Mesenchymal stem cell (in vitro differentiated cells and primary cell): ENCODE measurements around the gene SUSD3.

Source experiments
- DNase-seq: peaks from one replicate; pipeline ENCODE4 v3.0.0-alpha.2; 2013
- H2AFZ ChIP-seq: one replicate; pipeline ENCODE4 v1.6.1; 2013; ENCODE audit warnings: low read depth, mild to moderate bottlenecking, control low read depth, inconsistent platforms, low read length, moderate library complexity
- H2AK5ac ChIP-seq: 2 replicates; pipeline ENCODE4 v1.6.1; 2013; ENCODE audit warnings: low read length, moderate library complexity, mild to moderate bottlenecking, inconsistent platforms; ENCODE audit not compliant: severe bottlenecking
- H2BK120ac ChIP-seq: one replicate; pipeline ENCODE4 v1.6.1; 2013; ENCODE audit warnings: low read depth, mild to moderate bottlenecking, inconsistent platforms, low read length, moderate library complexity
- H2BK12ac ChIP-seq, 2 experiments: one replicate each; pipeline ENCODE4 v1.6.1; 2013; ENCODE audit warnings: inconsistent platforms in 2 of 2, low read length in 2 of 2, mild to moderate bottlenecking in 2 of 2, moderate library complexity in 2 of 2, control low read depth in 1 of 2
- H2BK15ac ChIP-seq: one replicate; pipeline ENCODE4 v1.6.1; 2013; ENCODE audit warnings: mild to moderate bottlenecking, low read depth, inconsistent platforms; ENCODE audit not compliant: poor library complexity, severe bottlenecking
- H2BK5ac ChIP-seq: 2 replicates; pipeline ENCODE4 v1.6.1; 2013; ENCODE audit warnings: low read depth, mild to moderate bottlenecking, low read length, control low read depth, inconsistent platforms; ENCODE audit not compliant: poor library complexity, severe bottlenecking
- H3K14ac ChIP-seq, 2 experiments: one replicate each; pipeline ENCODE4 v1.6.1; 2013; ENCODE audit warnings: inconsistent platforms in 2 of 2, low read length in 2 of 2, control low read depth in 1 of 2, mild to moderate bottlenecking in 1 of 2, moderate library complexity in 1 of 2
- H3K18ac ChIP-seq, 2 experiments: one replicate each; pipeline ENCODE4 v1.6.1; 2013; ENCODE audit warnings: inconsistent platforms in 2 of 2, low read length in 2 of 2, control low read depth in 1 of 2, low read depth in 1 of 2, mild to moderate bottlenecking in 1 of 2
- H3K23ac ChIP-seq, 2 experiments: one replicate each; pipeline ENCODE4 v1.6.1; 2013; ENCODE audit warnings: inconsistent platforms in 2 of 2, low read length in 2 of 2, mild to moderate bottlenecking in 2 of 2, moderate library complexity in 2 of 2, control low read depth in 1 of 2
- H3K27ac ChIP-seq: 2 replicates; pipeline ENCODE4 v1.5.1; 2013; ENCODE audit warnings: mild to moderate bottlenecking, moderate library complexity, low read length, control low read depth, inconsistent platforms; ENCODE audit not compliant: poor library complexity, severe bottlenecking
- H3K27me3 ChIP-seq, 2 experiments: 2 replicates each; pipeline versions ENCODE4 v1.6.1 to v1.7.0; 2013; ENCODE audit warnings: low read length in 2 of 2, mild to moderate bottlenecking in 2 of 2, moderate library complexity in 2 of 2, control low read depth in 1 of 2, inconsistent platforms in 1 of 2; ENCODE audit not compliant: control insufficient read depth in 1 of 2, insufficient read depth in 1 of 2
- H3K36me3 ChIP-seq, 2 experiments: 2 replicates each; pipeline versions ENCODE4 v1.6.1 to v1.7.0; 2013; ENCODE audit warnings: low read length in 2 of 2, control low read depth in 1 of 2, inconsistent platforms in 1 of 2, low read depth in 1 of 2, mild to moderate bottlenecking in 1 of 2; ENCODE audit not compliant: insufficient read depth in 2 of 2, control insufficient read depth in 1 of 2
- H3K4ac ChIP-seq, 2 experiments: one replicate each; pipeline ENCODE4 v1.6.1; 2013; ENCODE audit warnings: inconsistent platforms in 2 of 2, low read length in 2 of 2, mild to moderate bottlenecking in 2 of 2, moderate library complexity in 2 of 2, control low read depth in 1 of 2, low read depth in 1 of 2
- H3K4me1 ChIP-seq: 2 replicates; pipeline ENCODE4 v1.6.1; 2013; ENCODE audit warnings: low read depth, low read length, control low read depth; ENCODE audit not compliant: control insufficient read depth, insufficient read depth
- H3K4me2 ChIP-seq: 2 replicates; pipeline ENCODE4 v1.6.1; 2013; ENCODE audit warnings: low read length, mild to moderate bottlenecking, inconsistent platforms; ENCODE audit not compliant: poor library complexity, severe bottlenecking
- H3K4me3 ChIP-seq, 2 experiments: 2 replicates each; pipeline versions ENCODE4 v1.5.1 to v1.7.0; 2013; ENCODE audit warnings: low read length in 2 of 2, mild to moderate bottlenecking in 2 of 2, control low read depth in 1 of 2, low read depth in 1 of 2; ENCODE audit not compliant: insufficient read depth in 1 of 2
- H3K79me1 ChIP-seq: replicated peaks from 2 replicates; pipeline ENCODE4 v1.6.1; 2013; ENCODE audit warnings: mild to moderate bottlenecking, control low read depth, low read length, inconsistent platforms; ENCODE audit not compliant: poor library complexity, severe bottlenecking
- H3K9ac ChIP-seq: 2 replicates; pipeline ENCODE4 v1.7.0; 2013; ENCODE audit warnings: mild to moderate bottlenecking, low read length, moderate library complexity
- H3K9me3 ChIP-seq: 2 replicates; pipeline ENCODE4 v1.7.0; 2013; ENCODE audit warnings: mild to moderate bottlenecking, low read length; ENCODE audit not compliant: control insufficient read depth
- H4K8ac ChIP-seq: one replicate; pipeline ENCODE4 v1.6.1; 2013; ENCODE audit warnings: inconsistent platforms, mild to moderate bottlenecking, low read length, moderate library complexity
- H4K91ac ChIP-seq: one replicate; pipeline ENCODE4 v1.6.1; 2013; ENCODE audit warnings: mild to moderate bottlenecking, low read length, inconsistent platforms
- WGBS: methylation state at CpG from one replicate; pipeline ENCODE4 v1.1.7; 2013; ENCODE audit warnings: mixed read lengths; 5-methylcytosine and 5-hydroxymethylcytosine counted together

Gene SUSD3

DNA sequence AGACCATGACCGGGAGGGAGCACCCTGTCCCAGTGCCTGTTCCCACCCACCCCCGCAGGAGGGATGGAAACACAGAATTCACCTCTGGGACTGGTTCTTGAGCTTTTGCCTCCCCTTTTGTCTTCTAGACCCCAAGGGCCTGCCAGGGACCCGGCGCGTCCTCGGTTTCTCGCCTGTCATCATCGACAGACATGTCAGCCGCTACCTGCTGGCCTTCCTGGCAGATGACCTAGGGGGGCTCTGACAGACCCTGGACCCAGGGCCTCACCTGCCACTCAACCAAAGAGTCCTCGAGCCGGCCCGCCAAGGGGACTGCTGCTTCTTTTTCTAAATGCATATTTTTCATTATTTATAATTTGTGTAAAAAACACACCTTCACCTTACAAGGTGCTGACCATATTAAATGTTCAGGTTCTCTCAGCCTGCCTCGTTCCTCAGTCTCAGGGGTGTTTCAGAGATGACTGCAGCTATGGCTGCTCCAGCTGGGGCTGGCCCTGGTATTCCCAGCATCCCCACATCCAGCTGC is 54.4 kb downstream of the SUSD3 start:
- Histone ChIP-seq H3K14ac (no peak overlapping the region), H3K23ac (no peak overlapping the region), H3K27me3 (no peaks in the 10 kb centered on the region), H4K8ac (peak overlapping the region; percentile 10), H3K36me3 (peaks cover 56 to 67% of the 10 kb centered on the region in 2 experiments), H2AFZ (no peak overlapping the region), H3K4me2 (no peak overlapping the region), H2BK5ac (no peak overlapping the region), H2AK5ac (no peak overlapping the region), H3K9me3 (no peaks in the 10 kb centered on the region), H3K27ac (no peak overlapping the region), H3K18ac (no peak overlapping the region), H2BK120ac (no peak overlapping the region), H3K4me1 (peaks cover 43% of the 10 kb centered on the region), H3K9ac (no peak overlapping the region), H3K4ac (no peak overlapping the region), H3K4me3 (no peak overlapping the region), H2BK15ac (no peak overlapping the region), H3K79me1 (peaks cover 32% of the 10 kb centered on the region), H2BK12ac (no peak overlapping the region), H4K91ac (no peak overlapping the region)
- WGBS = 87% methylated on average over 10 of the region's 13 CpGs
- DNase-seq = no peak

DNA sequence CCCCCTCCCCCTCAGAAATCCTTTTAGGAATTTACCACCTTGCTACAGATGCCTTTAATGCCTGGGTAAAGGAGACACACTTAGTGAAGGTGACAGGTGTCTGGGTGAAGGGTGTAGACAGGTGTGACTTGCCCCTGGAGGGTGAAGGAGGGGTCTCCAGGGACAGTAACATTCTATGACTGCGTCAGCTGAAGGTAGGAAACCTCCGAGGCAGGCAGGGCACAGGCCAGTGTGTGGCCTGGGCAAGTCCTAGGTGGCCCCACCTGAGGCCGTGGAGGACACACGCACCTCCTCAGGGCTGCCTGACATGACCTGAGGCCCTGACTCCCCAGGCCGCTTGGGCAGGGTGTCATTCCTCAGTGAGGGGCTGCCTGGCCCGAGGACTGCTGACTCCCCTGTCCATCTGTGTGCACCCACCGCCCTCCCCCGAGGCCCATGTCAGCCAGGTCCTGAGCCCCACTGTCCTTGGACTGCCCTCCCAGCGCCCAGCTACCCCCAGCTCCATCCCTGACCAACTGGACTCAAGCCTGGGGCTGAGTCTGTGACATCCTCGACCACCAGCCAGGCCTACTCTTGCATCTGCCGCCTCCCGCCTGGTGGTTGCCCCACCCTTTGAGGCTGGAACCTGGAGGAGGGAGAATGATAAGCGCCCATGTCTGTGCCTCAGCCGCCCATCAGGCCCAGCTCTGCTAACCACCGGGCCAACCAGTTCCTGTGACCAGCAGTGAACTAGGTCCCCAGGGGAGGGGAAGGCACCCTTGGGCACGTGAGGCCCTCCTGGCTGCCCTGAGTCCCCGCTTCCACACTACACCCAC is 55.9 kb downstream of the SUSD3 start:
- H3K27ac ChIP-seq = no peak overlapping the region
- H3K4me1 ChIP-seq = peaks cover 42% of the 10 kb centered on the region
- H2BK5ac ChIP-seq = no peak overlapping the region
- 95% methylated on average over 17 of the region's 17 CpGs for WGBS
- DNase-seq = no peak
- H3K36me3 ChIP-seq = peaks cover 46 to 53% of the 10 kb centered on the region in 2 experiments
- no peak overlapping the region for H2AK5ac ChIP-seq
- H4K91ac ChIP-seq = peak overlapping the region; percentile 45
- no peaks in the 10 kb centered on the region for H3K27me3 ChIP-seq
- H3K4ac ChIP-seq = no peak overlapping the region
- H2BK120ac ChIP-seq = no peak overlapping the region
- no peak overlapping the region for H4K8ac ChIP-seq
- no peak overlapping the region for H3K4me2 ChIP-seq
- no peak overlapping the region for H2AFZ ChIP-seq
- peak overlapping the region in 1 of 2 experiments; percentile 61 for H3K14ac ChIP-seq
- H2BK15ac ChIP-seq = peak overlapping the region; percentile 54
- no peak overlapping the region for H3K18ac ChIP-seq
- no peaks in the 10 kb centered on the region for H3K9me3 ChIP-seq
- peak overlapping the region in 1 of 2 experiments; percentile 27 for H2BK12ac ChIP-seq
- H3K23ac ChIP-seq = no peak overlapping the region
- peaks cover 23% of the 10 kb centered on the region for H3K79me1 ChIP-seq
- H3K4me3 ChIP-seq = no peak overlapping the region
- H3K9ac ChIP-seq = no peak overlapping the region

- H3K79me1 ChIP-seq = peaks cover 23% of the 10 kb centered on the region
Observed at GRCh38 chr9:93114984-93115335, 56.5 kb downstream of the SUSD3 start.

DNA sequence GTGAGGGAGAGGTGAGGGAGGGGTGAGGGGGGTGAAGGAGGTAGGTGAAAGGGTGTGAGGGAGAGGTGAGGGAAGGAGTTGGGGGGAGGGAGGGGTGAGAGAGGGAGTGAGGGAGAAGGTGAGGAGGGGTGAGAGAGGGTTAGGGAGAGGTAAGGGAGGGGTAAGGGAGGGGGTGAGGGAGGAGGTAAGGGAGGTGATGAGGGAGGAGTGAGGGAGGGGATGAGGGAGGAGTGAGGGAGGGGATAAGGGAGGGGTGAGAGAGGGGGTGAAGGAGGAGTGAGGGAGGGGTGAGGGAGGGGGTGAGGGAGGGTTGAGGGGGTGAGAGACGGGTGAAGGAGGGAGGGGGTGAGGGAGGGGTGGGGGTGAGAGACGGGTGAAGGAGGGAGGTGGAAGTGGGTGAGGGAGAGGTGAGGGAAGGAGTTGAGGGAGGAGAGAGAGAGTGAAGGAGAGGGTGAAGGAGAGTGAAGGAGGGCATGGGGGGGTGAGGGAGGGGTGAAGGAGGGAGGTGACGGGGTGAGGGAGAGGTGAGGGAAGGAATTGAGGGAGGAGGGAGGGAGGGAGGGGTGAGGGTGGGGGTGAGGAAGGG is 57.1 kb downstream of the SUSD3 start:
- Histone ChIP-seq H3K27ac (no peak overlapping the region), H3K9me3 (no peaks in the 10 kb centered on the region), H3K27me3 (no peaks in the 10 kb centered on the region), H3K18ac (no peak overlapping the region), H3K79me1 (peaks cover 23% of the 10 kb centered on the region), H3K4me3 (no peak overlapping the region), H2BK5ac (no peak overlapping the region), H2AFZ (no peak overlapping the region), H2BK15ac (no peak overlapping the region), H3K4ac (no peak overlapping the region), H2BK12ac (no peak overlapping the region), H2BK120ac (no peak overlapping the region), H3K14ac (no peak overlapping the region), H3K23ac (no peak overlapping the region), H3K9ac (no peak overlapping the region), H4K91ac (no peak overlapping the region), H3K36me3 (peaks cover 42 to 43% of the 10 kb centered on the region in 2 experiments), H2AK5ac (no peak overlapping the region), H3K4me1 (peaks cover 49% of the 10 kb centered on the region), H3K4me2 (no peak overlapping the region), H4K8ac (no peak overlapping the region)
- DNase-seq = no peak
- 35% methylated on average over 3 of the region's 3 CpGs for WGBS

More at GRCh38 chr9:93114984-93115335, 56.5 kb downstream of the SUSD3 start:
- Histone ChIP-seq H3K4me1 (peaks cover 48% of the 10 kb centered on the region), H3K4ac (no peak overlapping the region), H4K91ac (peak overlapping the region; percentile 45), H2AFZ (no peak overlapping the region), H3K27me3 (no peaks in the 10 kb centered on the region), H3K4me3 (no peak overlapping the region), H2BK15ac (no peak overlapping the region), H3K9ac (no peak overlapping the region), H3K14ac (peak overlapping the region in 1 of 2 experiments; percentile 61), H2BK120ac (no peak overlapping the region), H2BK12ac (peak overlapping the region; percentile 24 to 33), H2AK5ac (no peak overlapping the region), H3K27ac (no peak overlapping the region), H3K4me2 (no peak overlapping the region), H3K9me3 (no peaks in the 10 kb centered on the region), H2BK5ac (no peak overlapping the region), H3K36me3 (peaks cover 46 to 49% of the 10 kb centered on the region in 2 experiments), H3K23ac (no peak overlapping the region), H3K18ac (no peak overlapping the region), H4K8ac (peak overlapping the region; percentile 50)
- WGBS = 88% methylated on average over 5 of the region's 5 CpGs
- no peak for DNase-seq
